H1 (cell line): Measurements from ENCODE around the gene KRTAP12-4. TPM values are rescaled to one million over a fixed set of nuclear protein-coding genes. Genes with fewer than 3 reads are reported as not detected.

ENCODE experiments used
- CTCF ChIA-PET: fragments of 300-600 bp; sonication (Branson Sonifier 250); formaldehyde crosslinking; loops from one replicate; lab custom pipeline; 2021; ENCODE audit not compliant: partially characterized antibody; lab: Charles Lee
- POLR2A ChIA-PET: fragments of 300-600 bp; sonication (Branson Sonifier 250); formaldehyde crosslinking; loops from one replicate; lab custom pipeline; 2021; ENCODE audit warnings: inconsistent platforms; ENCODE audit not compliant: partially characterized antibody; lab: Charles Lee
- DNase-seq, 2 experiments: peaks; one replicate each; pipeline versions ENCODE4 v3.0.0 to v3.0.0-alpha.2; 2010 to 2022; ENCODE audit warnings: low spot score in 2 of 2, low read depth in 1 of 2, mixed read lengths in 1 of 2
- FAIRE-seq: peaks from 2 replicates; lab custom pipeline; 2011; peaks lifted over from hg19 to GRCh38; lab: Jason Lieb, UNC
- H2AFZ ChIP-seq: 2 replicates; pipeline ENCODE4 v1.8.1; 2012; ENCODE audit warnings: low read length, inconsistent platforms
- H2AK5ac ChIP-seq: 2 replicates; pipeline ENCODE4 v1.6.1; 2013; ENCODE audit warnings: low read depth, low read length
- H2BK120ac ChIP-seq: replicated peaks from 2 replicates; pipeline ENCODE3; 2013; ENCODE audit warnings: low read depth, low read length, inconsistent platforms
- H2BK12ac ChIP-seq: 2 replicates; pipeline ENCODE4 v1.6.1; 2013; ENCODE audit warnings: low read depth, low read length
- H2BK15ac ChIP-seq: 2 replicates; pipeline ENCODE4 v1.6.1; 2013; ENCODE audit warnings: low read length
- H2BK20ac ChIP-seq: 2 replicates; pipeline ENCODE4 v1.6.1; 2013; ENCODE audit warnings: low read length
- H2BK5ac ChIP-seq: 2 replicates; pipeline ENCODE4 v1.6.1; 2013; ENCODE audit warnings: low read depth, low read length
- H3K14ac ChIP-seq: 2 replicates; pipeline ENCODE4 v1.6.1; 2013; ENCODE audit warnings: inconsistent platforms; ENCODE audit not compliant: insufficient read length
- H3K18ac ChIP-seq: 2 replicates; pipeline ENCODE4 v1.6.1; 2013; ENCODE audit warnings: low read length; ENCODE audit errors: extremely low read depth
- H3K23ac ChIP-seq: 2 replicates; pipeline ENCODE4 v1.6.1; 2013; ENCODE audit warnings: inconsistent platforms; ENCODE audit not compliant: insufficient read length
- H3K23me2 ChIP-seq: 2 replicates; pipeline ENCODE4 v1.6.1; 2013; ENCODE audit warnings: low read depth, low read length
- H3K27ac ChIP-seq: 2 replicates; pipeline ENCODE4 v1.6.1; 2011; ENCODE audit warnings: low read depth, low read length, inconsistent platforms
- H3K27me3 ChIP-seq, 4 experiments: replicated peaks in 1 of 4; 1 replicate in 1 of 4; 2 replicates in 3 of 4; pipeline versions ENCODE4 v1.6.1 to v1.8.1; 2011 to 2013; ENCODE audit warnings: low read length in 3 of 4, mild to moderate bottlenecking in 3 of 4, inconsistent platforms in 2 of 4, mixed read lengths in 2 of 4, moderate library complexity in 1 of 4; ENCODE audit not compliant: control insufficient read depth in 3 of 4, insufficient read depth in 3 of 4; ENCODE audit errors: extremely low read depth in 1 of 4
- H3K36me3 ChIP-seq, 4 experiments: 2 replicates each; pipeline versions ENCODE4 v1.6.1 to v1.8.1; 2011 to 2013; ENCODE audit warnings: mild to moderate bottlenecking in 4 of 4, low read length in 3 of 4, moderate library complexity in 2 of 4, control low read depth in 1 of 4, inconsistent platforms in 1 of 4; ENCODE audit not compliant: insufficient read depth in 4 of 4, control insufficient read depth in 2 of 4
- H3K4ac ChIP-seq: replicated peaks from 2 replicates; pipeline ENCODE3; 2013; ENCODE audit warnings: low read length, low read depth, mixed read lengths, inconsistent platforms; ENCODE audit not compliant: insufficient read length
- H3K4me1 ChIP-seq, 4 experiments: replicated peaks in 1 of 4; 1 replicate in 1 of 4; 2 replicates in 3 of 4; pipeline versions ENCODE4 v1.6.1 to v1.8.1; 2011 to 2013; ENCODE audit warnings: low read length in 3 of 4, inconsistent platforms in 2 of 4, mixed read lengths in 1 of 4; ENCODE audit not compliant: insufficient read depth in 4 of 4, control insufficient read depth in 3 of 4
- H3K4me2 ChIP-seq, 2 experiments: 2 replicates each; pipeline versions ENCODE4 v1.6.1 to v1.8.1; 2011 to 2013; ENCODE audit warnings: low read depth in 2 of 2, low read length in 2 of 2, control low read depth in 1 of 2, inconsistent platforms in 1 of 2, mild to moderate bottlenecking in 1 of 2; ENCODE audit not compliant: insufficient read depth in 1 of 2
- H3K4me3 ChIP-seq, 4 experiments: fragments of 200-600, 300-600 bp in 1 of 4; sonication (generic), shearing (Covaris generic), sonication (Bioruptor Twin) in 1 of 4; 2 replicates each; pipeline versions ENCODE4 v1.5.1 to v1.8.1; 2011 to 2016; ENCODE audit warnings: low read length in 4 of 4, low read depth in 3 of 4, control low read depth in 2 of 4, inconsistent platforms in 2 of 4, mild to moderate bottlenecking in 2 of 4, mixed read lengths in 1 of 4, moderate library complexity in 1 of 4; ENCODE audit not compliant: insufficient read depth in 2 of 4; ENCODE audit errors: extremely low read depth in 1 of 4
- H3K56ac ChIP-seq: replicated peaks from 2 replicates; pipeline ENCODE3; 2013; ENCODE audit warnings: low read depth, mild to moderate bottlenecking, mixed read lengths, low read length, inconsistent platforms; ENCODE audit not compliant: insufficient read length
- H3K79me1 ChIP-seq: 2 replicates; pipeline ENCODE4 v1.6.1; 2013; ENCODE audit warnings: low read depth, low read length, control low read depth
- H3K79me2 ChIP-seq, 2 experiments: 2 replicates each; pipeline versions ENCODE4 v1.6.1 to v1.8.1; 2012 to 2013; ENCODE audit warnings: low read length in 2 of 2, mild to moderate bottlenecking in 2 of 2, inconsistent platforms in 1 of 2; ENCODE audit not compliant: insufficient read depth in 2 of 2, control insufficient read depth in 1 of 2
- H3K9ac ChIP-seq, 4 experiments: replicated peaks in 1 of 4; 1 replicate in 1 of 4; 2 replicates in 3 of 4; pipeline versions ENCODE4 v1.6.1 to v1.8.1; 2011 to 2013; ENCODE audit warnings: low read depth in 3 of 4, low read length in 3 of 4, control low read depth in 2 of 4, mild to moderate bottlenecking in 2 of 4, moderate library complexity in 2 of 4, inconsistent platforms in 1 of 4; ENCODE audit errors: extremely low read depth in 1 of 4
- H3K9me3 ChIP-seq, 2 experiments: 2 replicates each; pipeline versions ENCODE4 v1.6.1 to v1.8.1; 2012 to 2013; ENCODE audit warnings: mild to moderate bottlenecking in 2 of 2, moderate library complexity in 2 of 2, control low read depth in 1 of 2, inconsistent platforms in 1 of 2, low read depth in 1 of 2, low read length in 1 of 2, mixed read lengths in 1 of 2; ENCODE audit not compliant: insufficient read depth in 2 of 2
- H4K20me1 ChIP-seq, 2 experiments: replicated peaks in 1 of 2; 2 replicates each; pipeline versions ENCODE3 to v1.8.1; 2011 to 2013; ENCODE audit warnings: inconsistent platforms in 2 of 2, low read length in 2 of 2, mild to moderate bottlenecking in 1 of 2; ENCODE audit not compliant: insufficient read depth in 2 of 2, control insufficient read depth in 1 of 2
- H4K5ac ChIP-seq: 2 replicates; pipeline ENCODE4 v1.6.1; 2013; ENCODE audit warnings: low read length, low read depth, mixed read lengths, inconsistent platforms; ENCODE audit not compliant: insufficient read length
- H4K8ac ChIP-seq: 2 replicates; pipeline ENCODE4 v1.8.0; 2013; ENCODE audit warnings: mild to moderate bottlenecking, moderate library complexity, low read length, inconsistent platforms; ENCODE audit not compliant: insufficient read depth; ENCODE audit errors: extremely low read depth
- H4K91ac ChIP-seq: replicated peaks from 2 replicates; pipeline ENCODE3; 2013; ENCODE audit warnings: low read length, mixed read lengths, inconsistent platforms; ENCODE audit not compliant: insufficient read length
- EGR1 ChIP-seq: IDR thresholded peaks from 2 replicates; pipeline ENCODE4 v1.6.1; 2011; ENCODE audit warnings: low read depth, low read length, borderline replicate concordance
- EP300 ChIP-seq, 2 experiments: IDR thresholded peaks; 1 replicate in 1 of 2; 2 replicates in 1 of 2; pipeline ENCODE4 v1.6.1; 2011 to 2012; ENCODE audit warnings: low read depth in 2 of 2, low read length in 2 of 2, mild to moderate bottlenecking in 2 of 2, borderline replicate concordance in 1 of 2, inconsistent platforms in 1 of 2, moderate library complexity in 1 of 2
- KDM5A ChIP-seq: fragments of 200-600 bp; IDR thresholded peaks from 2 replicates; pipeline ENCODE4 v1.7.1; 2012; ENCODE audit warnings: mild to moderate bottlenecking, low read length, inconsistent platforms, mixed read lengths
- PHF8 ChIP-seq: fragments of 200-600 bp; sonication (generic); conservative IDR thresholded peaks from 2 replicates; pipeline ENCODE4 v1.7.1; 2012; ENCODE audit warnings: low read depth, mild to moderate bottlenecking, inconsistent platforms, low read length, moderate library complexity
- POLR2A ChIP-seq, 2 experiments: IDR thresholded peaks; 1 replicate in 1 of 2; 2 replicates in 1 of 2; pipeline ENCODE4 v1.6.1; 2011; ENCODE audit warnings: low read depth in 2 of 2, low read length in 2 of 2, mild to moderate bottlenecking in 2 of 2; ENCODE audit errors: control extremely low read depth in 1 of 2
- POLR2AphosphoS5 ChIP-seq: IDR thresholded peaks from 2 replicates; pipeline ENCODE4 v1.6.1; 2011; ENCODE audit warnings: low read depth, low read length
- SIN3A ChIP-seq, 2 experiments: IDR thresholded peaks in 1 of 2; conservative IDR thresholded peaks in 1 of 2; 2 replicates each; pipeline ENCODE4 v1.6.1; 2011 to 2012; ENCODE audit warnings: low read length in 2 of 2, improper control_type of control experiment in 1 of 2, low read depth in 1 of 2, mild to moderate bottlenecking in 1 of 2
- SP1 ChIP-seq: IDR thresholded peaks from 2 replicates; pipeline ENCODE4 v1.6.1; 2011; ENCODE audit warnings: low read depth, low read length
- TCF12 ChIP-seq: IDR thresholded peaks from 2 replicates; pipeline ENCODE4 v1.6.1; 2011; ENCODE audit warnings: low read depth, mild to moderate bottlenecking, low read length
- TEAD4 ChIP-seq: IDR thresholded peaks from 2 replicates; pipeline ENCODE4 v1.6.1; 2012; ENCODE audit warnings: low read depth, low read length, inconsistent platforms, mixed read lengths
- WGBS, 2 experiments: shearing (Covaris generic) in 1 of 2; methylation state at CpG; one replicate each; pipeline versions ENCODE4 v1.1.6 to v1.1.7; 2013 to 2015; ENCODE audit warnings: low lambda C conversion rate in 2 of 2, mixed read lengths in 2 of 2, inconsistent platforms in 1 of 2, low coverage in 1 of 2, missing lambda C conversion rate in 1 of 2; ENCODE audit not compliant: insufficient replicate concordance in 2 of 2, insufficient coverage in 1 of 2, insufficient read length in 1 of 2; ENCODE audit errors: extremely low coverage in 1 of 2, missing lambda C conversion rate in 1 of 2; 5-methylcytosine and 5-hydroxymethylcytosine counted together
- polyA plus RNA-seq, 7 experiments: library from polyadenylated mRNA; depleted of rRNA in 3 of 7; stranded (reverse) in 5 of 7; unstranded in 2 of 7; fragments of >200 nt in 5 of 7; fragments of 200-250 nt in 2 of 7; gene quantifications; 1 replicate in 5 of 7; 2 replicates in 1 of 7; 4 replicates in 1 of 7; pipeline versions ENCODE4 v1.2.1 to v1.2.3, GENCODE V29; 2011 to 2013; ENCODE audit warnings: missing spikeins in 2 of 7, mixed read lengths in 2 of 7
- total RNA-seq: library from RNA; stranded (reverse); fragmentation: NEBNext Ultra II Directional; extraction: Animal tissue kit (Norgen Biotek cat#: 25700); gene quantifications from 2 replicates; pipeline ENCODE4 v1.2.1, GENCODE V29; 2021
- TF ChIP-seq, protein P1 (sequence below): IDR thresholded peaks from 2 replicates; pipeline ENCODE4 v1.6.1; 2012; ENCODE audit warnings: inconsistent platforms
- TF ChIP-seq, protein P2 (sequence below): IDR thresholded peaks from 2 replicates; pipeline ENCODE4 v1.6.1; 2011; ENCODE audit warnings: low read length, improper control_type of control experiment

KRTAP12-4 gene
- total and polyA plus RNA-seq, 2 of the 8 experiments (the other 6 are each of a cell fraction or from before 2014, with no cell fraction given): not detected

DNA sequence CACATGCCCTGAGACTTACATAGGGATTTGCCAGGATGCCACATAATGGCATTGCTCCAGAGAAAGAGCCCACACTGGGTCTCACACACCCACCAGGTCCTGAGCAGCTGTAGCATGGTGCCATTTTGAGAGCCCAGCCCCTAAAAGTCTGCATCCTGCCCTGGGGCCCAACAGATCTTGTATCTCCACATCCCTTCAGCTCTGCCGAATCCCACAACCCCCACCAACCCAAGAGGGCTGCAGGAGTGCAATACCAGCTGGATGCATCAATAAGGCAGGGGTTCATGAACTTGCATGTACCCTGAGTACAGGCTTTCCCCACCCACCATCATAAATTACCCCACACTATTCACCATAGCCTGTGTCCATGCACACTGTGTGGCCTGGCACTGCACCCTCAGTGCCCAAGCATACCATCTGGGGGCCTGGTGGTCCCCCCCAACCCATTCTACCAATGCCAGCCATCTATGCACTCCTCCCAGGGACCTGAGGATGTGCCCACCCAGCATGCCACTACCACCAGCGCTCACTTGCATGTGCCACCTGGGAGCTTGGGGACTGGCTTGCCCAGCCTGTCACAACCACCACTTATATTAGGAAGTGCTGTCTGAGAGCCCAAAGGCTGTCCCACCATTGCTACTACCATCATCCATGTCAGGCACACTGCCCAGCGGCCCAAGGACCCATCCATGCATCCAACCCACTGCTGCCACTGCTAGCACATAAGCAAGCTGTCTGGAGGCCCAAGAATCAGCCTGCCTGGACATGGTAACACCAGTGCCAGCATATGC, 16.4 kb upstream of the KRTAP12-4 start:
- H3K4me2 ChIP-seq: no peak overlapping the region
- H2BK15ac ChIP-seq: no peak overlapping the region
- H2AFZ ChIP-seq: no peak overlapping the region
- no peak overlapping the region for H3K4ac ChIP-seq
- DNase-seq (no peak), FAIRE-seq (no peak)
- ChIA-PET CTCF (interaction anchor here (1.3 kb wide), 1 partner anchor 23 kb away, joined by 4 read pairs; no protein-coding TSS in a partner anchor), POLR2A (no interaction called here)
- no peaks in the 10 kb centered on the region for H3K79me1 ChIP-seq
- no peak overlapping the region for H3K27ac ChIP-seq
- H3K4me3 ChIP-seq: no peak overlapping the region
- no peaks in the 10 kb centered on the region for H4K20me1 ChIP-seq
- no peak overlapping the region for H2AK5ac ChIP-seq
- no peak overlapping the region for H3K9ac ChIP-seq
- H3K18ac ChIP-seq: no peak overlapping the region
- H3K9me3 ChIP-seq: peaks cover 19 to 24% of the 10 kb centered on the region in 2 experiments
- H4K8ac ChIP-seq: no peak overlapping the region; the same call in 1 of the 2 replicates
- no peak overlapping the region for H4K5ac ChIP-seq
- H3K36me3 ChIP-seq: no peaks in the 10 kb centered on the region
- H2BK20ac ChIP-seq: no peak overlapping the region
- H3K27me3 ChIP-seq: no peaks in the 10 kb centered on the region
- peak overlapping the region; percentile 65 for H4K91ac ChIP-seq
- no peaks in the 10 kb centered on the region for H3K23me2 ChIP-seq
- H2BK120ac ChIP-seq: no peak overlapping the region
- H3K14ac ChIP-seq: no peak overlapping the region
- 90% methylated on average over 3 of the region's 3 CpGs; no CpG with 5 or more reads in 1 of the 2 experiments for WGBS, 2 experiments
- H3K4me1 ChIP-seq: no peaks in the 10 kb centered on the region
- peak overlapping the region; percentile 39; the same call in 1 of the 2 replicates for H2BK12ac ChIP-seq
- no peak overlapping the region for H3K23ac ChIP-seq
- no peak overlapping the region for H3K56ac ChIP-seq
- no peak overlapping the region for H2BK5ac ChIP-seq
- H3K79me2 ChIP-seq: no peaks in the 10 kb centered on the region; a peak in 1 of 4 replicates
- TF ChIP-seq, protein P1, sequence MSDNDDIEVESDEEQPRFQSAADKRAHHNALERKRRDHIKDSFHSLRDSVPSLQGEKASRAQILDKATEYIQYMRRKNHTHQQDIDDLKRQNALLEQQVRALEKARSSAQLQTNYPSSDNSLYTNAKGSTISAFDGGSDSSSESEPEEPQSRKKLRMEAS: no peak
- TF ChIP-seq EGR1 (no peak), KDM5A (no peak), EP300 (IDR thresholded peaks at IDR 0.05; ENCODE audit: borderline replicate concordance in 1 of 2, low read depth in 2 of 2, low read length in 2 of 2) (no peak), PHF8 (no peak), SIN3A (conservative IDR thresholded peaks at IDR 0.05 in 1 of 2, IDR thresholded peaks at IDR 0.05 in 1 of 2; ENCODE audit: low read depth in 1 of 2, low read length in 2 of 2) (no peak), TCF12 (no peak), SP1 (no peak), POLR2AphosphoS5 (no peak), TEAD4 (no peak), POLR2A (IDR thresholded peaks at IDR 0.05; ENCODE audit: control extremely low read depth in 1 of 2, low read depth in 2 of 2, low read length in 2 of 2) (no peak)
- TF ChIP-seq, protein P2, sequence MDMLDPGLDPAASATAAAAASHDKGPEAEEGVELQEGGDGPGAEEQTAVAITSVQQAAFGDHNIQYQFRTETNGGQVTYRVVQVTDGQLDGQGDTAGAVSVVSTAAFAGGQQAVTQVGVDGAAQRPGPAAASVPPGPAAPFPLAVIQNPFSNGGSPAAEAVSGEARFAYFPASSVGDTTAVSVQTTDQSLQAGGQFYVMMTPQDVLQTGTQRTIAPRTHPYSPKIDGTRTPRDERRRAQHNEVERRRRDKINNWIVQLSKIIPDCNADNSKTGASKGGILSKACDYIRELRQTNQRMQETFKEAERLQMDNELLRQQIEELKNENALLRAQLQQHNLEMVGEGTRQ: no peak
